HEK293T (cell line): ENCODE data around the gene NOG.

Experiments
- FOXK2 ChIP-seq: fragments of 450-650 bp; IDR thresholded peaks from 2 replicates; pipeline ENCODE4 v1.6.1; 2016; ENCODE audit warnings: mild to moderate bottlenecking
- L3MBTL2 ChIP-seq: fragments of 450-650 bp; conservative IDR thresholded peaks from 2 replicates; pipeline ENCODE4 v1.6.1; 2016; ENCODE audit warnings: mild to moderate bottlenecking
- LEF1 ChIP-seq: fragments of 450-650 bp; IDR thresholded peaks from 2 replicates; pipeline ENCODE4 v1.6.1; 2017; ENCODE audit warnings: mild to moderate bottlenecking, borderline replicate concordance
- PKNOX1 ChIP-seq: fragments of 450-650 bp; IDR thresholded peaks from 2 replicates; pipeline ENCODE4 v1.6.1; 2016
- SUZ12 ChIP-seq: fragments of 450-650 bp; IDR thresholded peaks from 2 replicates; pipeline ENCODE4 v1.6.1; 2016; ENCODE audit warnings: mild to moderate bottlenecking

GRCh38 chr17:56630202-56630601 is 36.7 kb downstream of the NOG start:
- TF ChIP-seq FOXK2 (no peak), PKNOX1 (no peak), LEF1 (no peak), SUZ12 (no peak), L3MBTL2 (no peak)
